NB4 (cell line): ENCODE measurements around the gene RBKS.

Experiments
- DNase-seq: peaks from one replicate; pipeline ENCODE4 v3.0.0; 2010; ENCODE audit warnings: low read depth
- H3K4me3 ChIP-seq: one replicate; pipeline ENCODE4 v1.5.1; 2011; ENCODE audit warnings: mild to moderate bottlenecking, low read depth, low read length, moderate library complexity
- MYC ChIP-seq: IDR thresholded peaks from 2 replicates; pipeline ENCODE4 v1.6.1; 2011; ENCODE audit warnings: low read depth, low read length
- POLR2A ChIP-seq: IDR thresholded peaks from 2 replicates; pipeline ENCODE4 v1.6.1; 2011; ENCODE audit warnings: mild to moderate bottlenecking; ENCODE audit not compliant: insufficient read length; ENCODE audit errors: extremely low read depth
- TF ChIP-seq, protein P1 (sequence below): IDR thresholded peaks from 2 replicates; pipeline ENCODE4 v1.6.1; 2011; ENCODE audit warnings: low read depth, low read length
- TF ChIP-seq, protein P2 (sequence below): IDR thresholded peaks from one replicate; pipeline ENCODE4 v1.5.1; 2012; ENCODE audit warnings: low read depth, low read length

The RBKS gene

GRCh38 chr2:27806311-27807059 lies 83.7 kb downstream of the RBKS start:
- no peak for DNase-seq
- H3K4me3 ChIP-seq = no peak overlapping the region
- TF ChIP-seq, protein P1, sequence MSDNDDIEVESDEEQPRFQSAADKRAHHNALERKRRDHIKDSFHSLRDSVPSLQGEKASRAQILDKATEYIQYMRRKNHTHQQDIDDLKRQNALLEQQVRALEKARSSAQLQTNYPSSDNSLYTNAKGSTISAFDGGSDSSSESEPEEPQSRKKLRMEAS = no peak
- no peak for TF ChIP-seq POLR2A
- TF ChIP-seq, protein P2, sequence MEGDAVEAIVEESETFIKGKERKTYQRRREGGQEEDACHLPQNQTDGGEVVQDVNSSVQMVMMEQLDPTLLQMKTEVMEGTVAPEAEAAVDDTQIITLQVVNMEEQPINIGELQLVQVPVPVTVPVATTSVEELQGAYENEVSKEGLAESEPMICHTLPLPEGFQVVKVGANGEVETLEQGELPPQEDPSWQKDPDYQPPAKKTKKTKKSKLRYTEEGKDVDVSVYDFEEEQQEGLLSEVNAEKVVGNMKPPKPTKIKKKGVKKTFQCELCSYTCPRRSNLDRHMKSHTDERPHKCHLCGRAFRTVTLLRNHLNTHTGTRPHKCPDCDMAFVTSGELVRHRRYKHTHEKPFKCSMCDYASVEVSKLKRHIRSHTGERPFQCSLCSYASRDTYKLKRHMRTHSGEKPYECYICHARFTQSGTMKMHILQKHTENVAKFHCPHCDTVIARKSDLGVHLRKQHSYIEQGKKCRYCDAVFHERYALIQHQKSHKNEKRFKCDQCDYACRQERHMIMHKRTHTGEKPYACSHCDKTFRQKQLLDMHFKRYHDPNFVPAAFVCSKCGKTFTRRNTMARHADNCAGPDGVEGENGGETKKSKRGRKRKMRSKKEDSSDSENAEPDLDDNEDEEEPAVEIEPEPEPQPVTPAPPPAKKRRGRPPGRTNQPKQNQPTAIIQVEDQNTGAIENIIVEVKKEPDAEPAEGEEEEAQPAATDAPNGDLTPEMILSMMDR = no peak
- TF ChIP-seq MYC = no peak

DNA sequence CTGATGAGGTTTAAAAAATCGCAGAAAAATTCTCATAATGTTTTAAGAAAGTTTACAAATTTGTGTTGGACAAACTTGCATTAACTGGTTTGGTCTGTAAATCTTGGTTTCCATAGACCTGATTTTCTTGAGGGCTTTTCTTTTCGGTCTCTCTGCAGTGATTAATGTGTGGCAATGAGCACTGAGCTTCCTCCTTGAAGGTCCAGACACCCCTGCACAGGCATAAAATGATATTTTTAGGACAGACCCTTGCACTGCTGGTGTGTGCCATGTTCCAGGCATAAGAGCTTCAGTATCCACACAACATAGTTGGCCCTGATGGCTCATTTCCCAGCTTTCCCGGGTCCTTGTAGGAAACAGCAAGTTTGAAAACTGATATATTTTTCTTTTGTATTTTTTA lies 85.0 kb downstream of the RBKS start:
- DNase-seq = peak; percentile 61
- no peak overlapping the region for H3K4me3 ChIP-seq
- TF ChIP-seq, protein P1 = no peak
- TF ChIP-seq, protein P2 = no peak
- no peak for TF ChIP-seq POLR2A
- TF ChIP-seq MYC = no peak

- peak; percentile 91 for DNase-seq
- no peak overlapping the region for H3K4me3 ChIP-seq
- TF ChIP-seq POLR2A (no peak), MYC (no peak)
Measured at GRCh38 chr2:27804146-27804545, 86.0 kb downstream of the RBKS start.

DNA sequence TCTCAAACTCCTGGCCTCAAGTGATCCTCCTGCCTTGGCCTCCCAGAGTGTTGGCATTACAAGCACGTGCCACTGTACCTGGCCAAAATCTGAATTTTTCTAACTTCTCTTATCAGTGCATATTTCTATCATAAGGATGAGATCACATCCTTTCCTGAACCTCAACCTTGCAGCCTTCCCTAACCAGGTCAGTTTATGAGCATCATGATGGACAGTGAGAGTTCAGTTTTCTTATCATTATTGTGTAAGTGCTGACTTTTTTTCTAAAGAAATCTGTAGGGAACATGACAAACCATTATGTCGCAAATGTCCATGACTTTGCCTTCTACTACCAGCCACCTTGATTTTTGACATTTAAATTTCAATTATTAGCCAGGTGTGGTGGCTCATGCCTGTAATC lies 87.1 kb downstream of the RBKS start:
- TF ChIP-seq, protein P2 = no peak
- TF ChIP-seq POLR2A (no peak), MYC (no peak)
- TF ChIP-seq, protein P1 = no peak
- peak; percentile 79 for DNase-seq
- H3K4me3 ChIP-seq = no peak overlapping the region

GRCh38 chr2:27802547-27802946 lies 87.6 kb downstream of the RBKS start:
- DNase-seq = no peak
- TF ChIP-seq, protein P1 = no peak
- TF ChIP-seq MYC (no peak), POLR2A (no peak)
- TF ChIP-seq, protein P2 = no peak
- no peak overlapping the region for H3K4me3 ChIP-seq

DNA sequence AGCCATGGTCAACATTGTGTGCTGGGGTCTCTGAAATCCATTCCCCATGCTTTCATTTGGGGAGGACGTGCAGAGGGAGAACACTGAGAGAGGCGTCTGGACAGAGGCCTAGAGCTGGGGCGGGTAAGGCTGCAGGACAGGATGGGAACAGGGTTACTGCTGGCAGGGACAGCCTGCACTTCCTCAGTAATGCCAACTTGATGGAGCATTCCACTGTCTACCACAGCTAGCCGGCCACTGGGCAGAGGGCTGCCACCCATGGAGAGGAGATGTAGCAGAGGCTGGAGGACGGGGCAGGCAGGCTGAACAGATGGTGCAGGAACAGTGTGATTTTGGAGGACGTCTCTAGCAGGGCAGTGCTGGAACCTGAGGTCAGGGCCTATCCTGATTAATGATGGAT lies 89.3 kb downstream of the RBKS start:
- DNase-seq = no peak
- TF ChIP-seq, protein P2 = no peak
- TF ChIP-seq, protein P1 = no peak
- TF ChIP-seq MYC (no peak), POLR2A (no peak)
- H3K4me3 ChIP-seq = no peak overlapping the region
